ENCODE results near the gene CA4. TPM values are rescaled to one million over a fixed set of nuclear protein-coding genes. Genes with fewer than 3 reads are reported as not detected.

CA4 gene
- total and polyA plus RNA-seq, 10 of the 15 experiments (the other 5 are each of a cell fraction or from before 2014, with no cell fraction given): 0.13 to 0.31 TPM; not detected in 8

- DNase-seq (ENCODE audit: low read depth, low spot score): no peak
- ChIA-PET POLR2A (no interaction called here), RAD21 (ENCODE audit: unreplicated experiment) (no interaction called here), SMC1A (ENCODE audit: uncharacterized antibody, unreplicated experiment) (interaction anchor here (0.6 kb wide), 1 partner anchor 73 kb away, joined by 3 read pairs; no protein-coding TSS in a partner anchor), CTCF (interaction anchor here (0.6 kb wide), 1 partner anchor 37 kb away, joined by 5 read pairs; no protein-coding TSS in a partner anchor)
- H3K9me3 ChIP-seq (replicated peaks; ENCODE audit: control insufficient read depth, insufficient read depth, low read length): no peaks in the 10 kb centered on the region
- no peak overlapping the region for H3K4me2 ChIP-seq (ENCODE audit: control insufficient read depth, insufficient read depth)
- no peak overlapping the region for H2AFZ ChIP-seq (ENCODE audit: control insufficient read depth, low read depth, low read length)
- no peaks in the 10 kb centered on the region for H3K27me3 ChIP-seq (replicated peaks in 1 of 2; ENCODE audit: control insufficient read depth in 2 of 2, insufficient read depth in 2 of 2, low read length in 1 of 2)
- H4K20me1 ChIP-seq (ENCODE audit: control insufficient read depth, insufficient read depth): no peaks in the 10 kb centered on the region
- no TSS peak for BruUV-seq (replicated peaks)
- no peak overlapping the region for H3K9ac ChIP-seq (ENCODE audit: control insufficient read depth, insufficient read depth, low read length)
- 56% methylated on average over 18 of the region's 19 CpGs for WGBS (ENCODE audit: insufficient coverage, insufficient replicate concordance, low lambda C conversion rate, missing lambda C conversion rate)
- FAIRE-seq: no peak
- in situ Hi-C loops (cut with MboI): no loop called here
- TF ChIP-seq NFXL1 (IDR thresholded peaks at IDR 0.05; ENCODE audit: borderline replicate concordance) (no peak), ATF7 (IDR thresholded peaks at IDR 0.05; ENCODE audit: low read depth) (no peak), RB1 (IDR thresholded peaks at IDR 0.05; ENCODE audit: borderline replicate concordance) (no peak), ZBTB33 (IDR thresholded peaks at IDR 0.05) (no peak), E2F4 (IDR thresholded peaks at IDR 0.05; ENCODE audit: low read depth, low read length) (no peak), CREM (IDR thresholded peaks at IDR 0.05; ENCODE audit: low read depth) (no peak), FOXK2 (IDR thresholded peaks at IDR 0.05) (no peak), MLLT1 (IDR thresholded peaks at IDR 0.05) (no peak)
- H3K4me1 ChIP-seq (ENCODE audit: control insufficient read depth, insufficient read depth, low read length): peaks cover 5% of the 10 kb centered on the region
- intact Hi-C loops (cut with micrococcal nuclease; ENCODE audit: unreplicated experiment): no loop called here
- H3K79me2 ChIP-seq (ENCODE audit: control insufficient read depth, insufficient read depth, low read length): no peaks in the 10 kb centered on the region
- H3K4me3 ChIP-seq: no peak overlapping the region
- ATAC-seq: peak; percentile 13; the same call in 2 of the 3 replicates
- H3K27ac ChIP-seq (ENCODE audit: control insufficient read depth, insufficient read depth): no peak overlapping the region
- no peaks in the 10 kb centered on the region for H3K36me3 ChIP-seq (ENCODE audit: control insufficient read depth in 2 of 2, insufficient read depth in 2 of 2, low read length in 1 of 2)
These were observed 9.1 kb downstream of the CA4 start for GRCh38 chr17:60158751-60159478.
